Ramos (cell line): ENCODE results near the gene BLM.
"Not testable (repeated sequence)": the region's sequence is repeated elsewhere in the genome, so short reads cannot be mapped to it uniquely, and the experiment has no call there.

Source experiments
- in situ Hi-C: fragments of 300-500 bp; cut with MboI; formaldehyde crosslinking; loops from one replicate; pipeline ENCODE4 v1.14.3; 2022; ENCODE audit warnings: low sequenced_read_pairs; ENCODE audit not compliant: unreplicated experiment

Gene BLM

GRCh38 chr15:90716976-90717821, at the start of gene BLM:
BLM (plus strand) TSS chr15:90717346; CDS start chr15:90747393, 30,047 bp downstream.
- in situ Hi-C loops, result no loop called here

DNA sequence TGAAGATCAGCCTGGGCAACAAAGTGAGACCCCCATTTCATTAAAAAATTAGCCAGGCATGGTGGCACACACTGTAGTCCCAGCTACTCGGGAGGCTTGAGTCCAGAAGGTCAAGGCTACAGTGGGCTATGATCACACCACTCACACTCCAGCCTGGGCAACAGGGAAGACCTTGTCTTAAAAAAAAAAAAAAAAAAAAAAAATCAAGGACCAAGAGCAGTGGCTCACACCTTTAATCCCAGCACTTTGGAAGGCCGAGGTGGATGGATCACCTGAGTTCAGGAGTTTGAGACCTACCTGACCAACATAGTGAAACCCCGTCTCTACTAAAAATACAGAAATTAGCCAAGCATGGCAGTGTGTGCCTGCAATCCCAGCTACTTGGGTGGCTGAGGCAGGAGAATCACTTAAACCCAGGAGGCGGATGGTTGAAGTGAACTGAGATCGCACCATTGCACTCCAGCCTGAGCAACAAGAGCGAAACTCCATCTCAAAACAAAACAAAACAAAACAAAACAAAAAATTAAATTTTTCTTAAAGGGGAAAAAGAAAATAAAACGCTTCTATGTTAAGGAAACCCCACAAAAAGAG, 49.3 kb upstream of the BLM start:
- in situ Hi-C loops, result loop anchor here (25.0 kb wide), 1 partner anchor 594 kb away; no protein-coding TSS in a partner anchor

DNA sequence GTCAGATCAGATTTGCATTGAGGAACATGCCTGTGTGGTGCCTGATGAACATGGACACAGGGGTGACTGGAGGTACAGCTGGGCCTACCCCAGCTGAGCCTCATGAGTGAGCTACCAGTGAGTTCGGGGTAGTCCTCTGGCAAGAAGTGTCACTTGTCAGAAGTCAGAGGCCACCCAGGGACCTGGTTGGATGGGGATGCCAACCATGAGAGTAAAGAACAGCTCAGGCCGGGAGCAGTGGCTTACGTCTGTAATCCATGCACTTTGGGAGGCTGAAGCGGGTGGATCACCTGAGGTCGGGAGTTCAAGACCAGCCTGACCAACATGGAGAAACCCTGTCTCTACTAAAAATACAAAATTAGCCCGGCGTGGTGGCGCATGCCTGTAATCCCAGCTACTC, 46.5 kb upstream of the BLM start:
- in situ Hi-C loops, result loop anchor here (25.0 kb wide), 1 partner anchor 592 kb away; no protein-coding TSS in a partner anchor

DNA sequence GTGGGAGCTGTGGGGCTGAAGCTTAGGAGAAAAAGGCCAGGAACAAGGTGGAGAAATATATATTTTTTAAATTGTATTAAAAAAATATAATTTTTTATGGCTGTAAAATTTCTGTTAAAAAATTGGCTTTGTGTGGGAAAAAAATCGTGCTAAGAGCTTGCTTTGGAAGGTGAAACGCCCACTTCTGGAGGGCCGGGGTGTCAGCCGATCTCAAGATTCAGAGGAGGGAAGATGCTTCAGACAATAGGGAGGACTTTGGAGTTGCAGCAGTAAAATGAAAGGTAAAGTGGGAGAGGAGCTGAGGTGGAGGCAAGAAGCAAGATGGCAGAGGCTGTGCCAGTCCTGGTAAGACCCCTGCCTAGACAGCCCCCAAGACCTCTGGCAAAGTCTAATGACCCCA, 45.9 kb upstream of the BLM start:
- in situ Hi-C loops, result loop anchor here (25.0 kb wide), 1 partner anchor 591 kb away; no protein-coding TSS in a partner anchor

GRCh38 chr15:90673357-90673756, 43.8 kb upstream of the BLM start:
- in situ Hi-C loops, result loop anchor here (25.0 kb wide), 1 partner anchor 589 kb away; no protein-coding TSS in a partner anchor

DNA sequence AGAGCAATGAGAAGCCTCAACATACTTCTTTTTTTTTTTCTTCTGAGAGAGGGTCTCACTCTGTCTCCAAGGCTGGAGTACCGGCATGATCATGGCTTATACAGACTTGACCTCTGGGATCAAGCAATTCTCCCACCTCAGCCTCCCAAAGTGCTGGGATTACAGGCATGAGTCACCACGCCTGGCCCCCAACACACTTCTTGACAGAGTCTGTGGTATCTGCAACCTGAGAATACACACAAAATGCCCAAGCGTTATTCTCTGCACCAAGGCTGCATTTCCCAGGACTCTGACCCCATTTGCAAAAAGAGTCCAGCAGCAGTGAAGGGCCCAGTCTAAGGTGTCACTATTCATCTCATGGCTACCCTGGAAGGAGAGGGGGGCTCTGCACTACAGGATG, 42.7 kb upstream of the BLM start:
- in situ Hi-C loops, result loop anchor here (25.0 kb wide), 1 partner anchor 588 kb away; no protein-coding TSS in a partner anchor

DNA sequence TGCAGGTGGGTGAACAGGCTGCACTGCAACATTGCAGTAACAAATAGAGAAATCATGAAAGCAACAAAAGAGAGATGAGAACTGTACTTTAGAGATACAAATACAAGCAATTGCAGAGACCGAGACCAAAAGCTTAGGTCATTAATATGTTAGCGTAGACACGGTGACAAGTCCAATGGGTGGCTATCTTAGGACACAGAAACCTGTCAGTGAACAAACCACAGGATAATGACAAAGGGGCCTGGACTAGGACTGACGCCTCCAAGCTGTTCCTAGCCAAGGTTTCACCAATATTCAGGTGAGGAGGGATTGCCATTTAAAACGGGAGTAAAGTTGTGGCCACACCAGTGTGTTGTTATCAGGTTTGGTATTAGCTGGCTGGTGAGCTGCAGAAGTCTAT, 41.7 kb upstream of the BLM start:
- in situ Hi-C loops, result no loop called here

DNA sequence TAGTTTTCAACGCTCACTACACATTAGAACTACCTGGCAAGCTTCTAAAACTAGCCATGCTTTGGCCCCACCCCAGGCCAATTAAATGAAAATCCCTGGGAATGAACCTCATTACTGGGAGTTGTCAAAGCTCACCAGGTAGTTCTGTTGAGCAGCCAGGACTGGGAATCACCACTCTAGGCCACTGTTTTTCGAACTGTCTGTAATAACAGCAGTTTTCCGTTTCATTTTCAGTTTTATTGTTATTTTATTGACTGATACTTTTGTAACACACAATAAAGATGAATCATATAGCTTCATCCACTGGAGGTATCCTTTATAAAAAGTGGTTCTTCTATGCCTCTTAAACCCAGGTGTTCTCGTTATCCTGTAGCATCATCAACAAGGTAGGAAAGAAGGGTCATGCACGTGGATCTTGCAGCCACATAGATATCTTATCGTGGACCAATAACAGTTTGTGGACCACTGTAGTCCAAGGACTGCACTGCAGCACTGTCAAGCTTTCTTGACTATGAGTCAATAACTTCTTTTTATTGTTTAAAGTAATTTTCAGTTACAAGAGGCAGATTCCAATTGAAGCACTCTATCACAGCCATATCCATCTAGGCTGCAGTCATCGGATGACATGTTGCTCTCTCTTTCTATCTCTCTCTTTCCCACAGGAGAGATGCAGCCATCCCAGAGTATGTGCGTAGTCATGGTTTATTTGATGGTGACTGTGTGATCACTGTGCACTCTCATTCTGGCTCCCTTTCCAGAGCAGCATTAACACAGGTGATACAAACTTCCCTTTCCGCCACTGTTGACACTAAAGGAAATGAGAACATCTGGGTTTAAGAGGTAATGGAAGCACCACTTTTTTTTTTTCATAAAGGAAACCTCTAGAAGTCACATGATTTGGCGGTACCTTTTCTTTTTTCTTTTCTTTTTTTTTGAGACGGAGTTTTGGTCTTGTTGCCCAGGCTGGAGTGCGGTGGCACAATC, 39.0 kb upstream of the BLM start:
- in situ Hi-C loops, result no loop called here

GRCh38 chr15:90679959-90680358, 37.2 kb upstream of the BLM start:
- in situ Hi-C loops, result no loop called here

GRCh38 chr15:90680371-90680935, 36.7 kb upstream of the BLM start:
- in situ Hi-C loops, result no loop called here

DNA sequence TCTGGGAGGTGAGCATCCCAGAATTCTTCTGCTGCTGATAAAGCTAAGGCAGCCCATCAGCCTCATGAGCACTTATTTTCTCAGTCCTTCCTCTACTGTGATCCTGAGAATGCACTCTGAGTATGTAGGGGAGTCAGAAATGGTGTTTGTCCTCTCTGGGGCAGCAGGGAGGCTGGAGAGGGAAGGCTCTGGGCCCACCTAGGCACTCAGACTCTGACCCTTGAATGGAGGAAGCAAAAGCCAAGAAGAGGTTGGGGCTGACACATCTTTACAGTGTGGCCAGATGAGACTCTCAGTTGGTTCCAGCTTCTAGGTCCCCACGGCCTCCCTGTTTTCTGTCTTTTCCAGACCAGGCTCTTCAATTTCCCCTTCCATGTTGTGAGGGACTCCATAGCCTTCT, 36.1 kb upstream of the BLM start:
- in situ Hi-C loops, result no loop called here

- in situ Hi-C loops, result no loop called here
Observed at GRCh38 chr15:90681480-90681879, 35.7 kb upstream of the BLM start.

DNA sequence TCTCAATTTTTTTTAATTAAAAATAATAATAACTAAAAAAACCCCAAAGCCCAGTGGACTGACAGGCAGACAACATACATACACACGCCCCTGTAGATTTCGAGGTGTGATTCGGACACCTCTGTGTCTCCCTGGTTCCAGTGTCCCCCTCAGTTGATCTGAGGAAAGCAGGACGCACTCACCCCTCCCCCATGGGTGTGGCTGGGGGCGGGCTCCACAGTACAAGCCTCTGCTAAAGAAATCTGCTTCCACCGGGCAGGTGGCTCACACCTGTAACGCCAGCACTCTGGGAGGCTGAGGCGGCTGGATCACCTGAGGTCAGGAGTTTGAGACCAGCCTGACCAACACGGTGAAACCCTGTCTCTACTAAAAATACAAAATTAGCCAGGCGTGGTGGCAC, 33.8 kb upstream of the BLM start:
- in situ Hi-C loops, result no loop called here

DNA sequence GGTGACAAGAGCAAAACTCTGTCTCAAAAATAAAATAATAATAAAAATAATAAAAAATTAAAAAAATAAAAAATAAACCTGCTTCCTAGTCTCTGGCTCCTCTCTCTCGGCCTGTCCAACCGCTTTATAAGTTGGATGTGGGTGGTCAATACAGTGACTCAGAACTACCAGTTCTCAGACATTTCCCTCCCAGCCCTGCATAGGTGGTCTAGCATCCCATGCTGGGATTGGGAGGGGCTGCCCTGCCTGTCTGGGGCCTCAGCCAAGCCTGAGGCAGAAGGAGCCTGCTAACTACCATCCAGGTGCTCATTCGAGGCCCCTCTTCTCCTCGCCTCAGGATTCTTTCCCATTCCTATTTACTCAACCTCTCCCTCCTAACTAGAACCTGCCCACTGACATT, 33.3 kb upstream of the BLM start:
- in situ Hi-C loops, result no loop called here

GRCh38 chr15:90684281-90684680, 32.9 kb upstream of the BLM start:
- in situ Hi-C loops, result no loop called here

GRCh38 chr15:90685591-90686434, 31.3 kb upstream of the BLM start:
- in situ Hi-C loops, result no loop called here

DNA sequence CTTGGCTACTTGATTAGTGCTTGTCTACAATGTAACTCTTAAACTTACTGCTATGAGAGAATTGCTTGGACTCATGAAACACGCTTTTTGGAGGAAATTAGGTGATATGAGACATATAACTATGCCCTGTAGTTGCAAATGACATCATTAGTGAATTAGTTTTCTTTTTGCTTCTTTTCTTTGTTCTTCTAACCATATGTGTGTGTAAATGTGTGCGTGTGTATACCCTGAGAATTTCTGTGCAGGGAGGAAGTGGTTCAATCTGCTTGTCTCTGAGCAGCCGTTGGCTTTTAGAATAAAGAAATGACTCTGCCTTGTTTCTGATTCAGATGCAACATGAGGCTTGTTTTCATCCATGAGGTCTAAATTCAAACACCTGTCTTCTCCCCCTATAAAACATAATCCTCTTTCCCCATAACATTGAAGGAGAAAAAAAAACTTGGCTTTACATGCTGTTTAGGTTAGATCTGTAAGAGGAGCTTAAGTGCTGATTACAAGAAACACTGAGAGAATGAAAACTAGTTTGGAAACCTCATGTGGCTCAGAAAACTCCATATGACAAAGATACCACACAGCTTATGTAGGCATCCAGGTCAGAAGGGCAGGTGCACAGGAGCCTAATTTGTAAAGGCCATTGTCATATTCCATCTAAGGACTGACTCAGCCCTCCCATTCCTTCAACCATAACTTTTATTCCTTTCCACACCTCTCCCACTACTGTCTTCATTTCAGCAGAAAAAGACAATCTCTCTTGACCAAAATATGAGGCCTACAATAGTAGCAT, 30.5 kb upstream of the BLM start:
- in situ Hi-C loops, result no loop called here

DNA sequence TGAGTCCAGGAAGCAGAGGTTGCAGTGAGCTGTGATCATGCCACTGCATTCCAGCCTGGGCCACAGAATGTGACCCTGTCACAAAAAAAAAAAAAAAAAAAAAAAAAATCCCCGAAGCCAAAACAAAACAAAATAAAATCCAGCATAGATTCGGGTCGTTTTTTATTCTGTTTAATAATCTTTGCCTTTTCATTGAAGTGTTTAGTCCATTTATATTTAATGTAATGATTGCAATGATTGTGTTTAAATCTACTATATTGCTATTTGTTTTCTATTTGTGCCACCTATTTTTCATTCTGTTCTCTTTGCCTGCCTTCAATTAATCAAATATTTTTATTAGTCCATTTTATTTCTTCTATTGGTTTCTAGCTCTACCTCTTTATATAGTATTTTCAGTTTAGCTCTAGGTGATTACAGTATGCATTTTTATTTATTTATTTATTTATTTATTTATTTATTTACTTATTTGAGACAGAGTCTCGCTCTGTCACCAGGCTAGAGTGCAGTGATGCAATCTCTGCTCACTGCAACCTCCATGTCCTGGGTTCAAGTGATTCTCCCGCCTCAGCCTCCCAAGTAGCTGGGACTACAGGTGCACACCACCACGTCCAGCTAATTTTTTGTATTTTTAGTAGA, 27.7 kb upstream of the BLM start:
- in situ Hi-C loops, result not testable (repeated sequence)
